ENCODE measurements around the gene EPHA8.

DNA sequence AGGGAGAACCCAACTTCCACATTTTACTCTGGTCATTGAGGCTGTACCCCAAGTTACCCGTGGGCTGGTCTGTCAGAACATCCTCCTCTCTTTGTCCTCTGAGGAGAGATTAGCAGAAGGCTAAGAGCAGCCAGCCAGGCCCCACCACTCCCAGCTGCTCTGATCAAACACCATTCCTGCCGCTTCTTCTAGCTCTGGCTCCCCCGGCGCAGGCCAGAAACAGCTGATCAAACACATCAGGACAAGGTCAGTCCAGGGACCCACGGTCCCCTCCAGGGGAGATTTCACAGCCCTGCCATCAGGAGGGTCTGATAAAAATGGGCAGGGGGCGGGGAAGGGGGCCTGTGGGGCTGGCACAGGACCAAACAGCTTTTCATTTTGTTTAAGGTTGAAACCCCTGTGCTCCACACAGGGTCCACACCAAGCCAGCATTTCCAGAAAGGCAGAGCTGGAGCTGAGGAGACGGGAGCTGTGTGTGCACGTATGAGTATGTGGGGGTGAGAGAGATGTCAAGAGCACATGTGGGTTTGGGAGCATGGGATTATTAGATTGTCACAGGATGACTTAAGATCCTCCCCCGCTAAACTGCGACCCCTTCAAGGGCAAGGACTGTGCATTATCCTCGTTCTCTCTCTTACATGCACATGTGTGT lies 29.9 kb upstream of the EPHA8 start:
- TF ChIP-seq CTCF (IDR thresholded peaks at IDR 0.05; ENCODE audit: low read depth, low read length), result no peak
- TF ChIP-seq POLR2A (IDR thresholded peaks at IDR 0.05; ENCODE audit: extremely low read depth, insufficient read length), result no peak
- TF ChIP-seq MYC (IDR thresholded peaks at IDR 0.05; ENCODE audit: low read depth, low read length), result no peak

All from NB4 (cell line).